Keratinocyte (primary cell): ENCODE data around the gene TNS3. TPM values are rescaled to one million over a fixed set of nuclear protein-coding genes. Genes with fewer than 3 reads are reported as not detected.

Experiments used
- DNase-seq: peaks from one replicate; pipeline ENCODE4 v3.0.0-alpha.2; 2011; ENCODE audit warnings: low read depth, missing footprints, low spot score
- FAIRE-seq: peaks from 2 replicates; lab custom pipeline; 2011; peaks lifted over from hg19 to GRCh38; lab: Jason Lieb, UNC
- H2AFZ ChIP-seq: 2 replicates; pipeline ENCODE4 v1.6.0; 2012; ENCODE audit warnings: low read length, control low read depth, inconsistent platforms; ENCODE audit not compliant: control insufficient read depth
- H3K27ac ChIP-seq: 2 replicates; pipeline ENCODE4 v1.5.1; 2011; ENCODE audit warnings: low read length; ENCODE audit not compliant: control insufficient read depth, insufficient read depth
- H3K27me3 ChIP-seq: 3 replicates; pipeline ENCODE4 v1.6.0; 2011; ENCODE audit warnings: low read length; ENCODE audit not compliant: control insufficient read depth, insufficient read depth; ENCODE audit errors: extremely low read depth
- H3K36me3 ChIP-seq, 2 experiments: 2 replicates in 1 of 2; 3 replicates in 1 of 2; pipeline ENCODE4 v1.5.1; 2011; ENCODE audit warnings: low read length in 2 of 2, mild to moderate bottlenecking in 1 of 2; ENCODE audit not compliant: control insufficient read depth in 2 of 2, insufficient read depth in 2 of 2; ENCODE audit errors: extremely low read depth in 1 of 2
- H3K4me1 ChIP-seq: 3 replicates; pipeline ENCODE4 v1.5.1; 2011; ENCODE audit warnings: low read length; ENCODE audit not compliant: control insufficient read depth, insufficient read depth; ENCODE audit errors: extremely low read depth
- H3K4me2 ChIP-seq: 3 replicates; pipeline ENCODE4 v1.6.0; 2011; ENCODE audit warnings: low read depth, low read length; ENCODE audit not compliant: control insufficient read depth, insufficient read depth; ENCODE audit errors: extremely low read depth
- H3K4me3 ChIP-seq, 3 experiments: fragments of 200-600 bp in 1 of 3; sonication (generic) in 1 of 3; 2 replicates in 2 of 3; 3 replicates in 1 of 3; pipeline ENCODE4 v1.5.1; 2011 to 2016; ENCODE audit warnings: low read length in 3 of 3, mild to moderate bottlenecking in 3 of 3, control low read depth in 2 of 3, inconsistent platforms in 1 of 3, low read depth in 1 of 3, mixed read lengths in 1 of 3, mixed run types in 1 of 3, moderate library complexity in 1 of 3; ENCODE audit not compliant: control insufficient read depth in 2 of 3, insufficient read depth in 2 of 3; ENCODE audit errors: extremely low read depth in 1 of 3
- H3K79me2 ChIP-seq: 2 replicates; pipeline ENCODE4 v1.6.0; 2012; ENCODE audit warnings: low read length; ENCODE audit not compliant: control insufficient read depth, insufficient read depth
- H3K9ac ChIP-seq: 3 replicates; pipeline ENCODE4 v1.6.0; 2011; ENCODE audit warnings: low read length; ENCODE audit not compliant: control insufficient read depth, insufficient read depth; ENCODE audit errors: extremely low read depth
- H3K9me1 ChIP-seq: 3 replicates; pipeline ENCODE4 v1.6.0; 2011; ENCODE audit warnings: low read length; ENCODE audit not compliant: control insufficient read depth, insufficient read depth; ENCODE audit errors: extremely low read depth
- H3K9me3 ChIP-seq: 2 replicates; pipeline ENCODE4 v1.5.1; 2012; ENCODE audit warnings: low read depth, low read length; ENCODE audit not compliant: control insufficient read depth
- H4K20me1 ChIP-seq: 3 replicates; pipeline ENCODE4 v1.6.0; 2011; ENCODE audit warnings: low read length; ENCODE audit not compliant: control insufficient read depth, insufficient read depth; ENCODE audit errors: extremely low read depth
- CTCF ChIP-seq, 3 experiments: IDR thresholded peaks in 1 of 3; conservative IDR thresholded peaks in 1 of 3; optimal IDR thresholded peaks in 1 of 3; 2 replicates in 2 of 3; 3 replicates in 1 of 3; pipeline versions ENCODE3 to v1.5.1; 2011; ENCODE audit warnings: low read length in 3 of 3, mild to moderate bottlenecking in 3 of 3, moderate library complexity in 2 of 3, control low read depth in 1 of 3, inconsistent platforms in 1 of 3; ENCODE audit not compliant: insufficient read depth in 2 of 3; ENCODE audit errors: extremely low read depth in 1 of 3
- EZH2 ChIP-seq: IDR thresholded peaks from one replicate; pipeline ENCODE4 v1.6.1; 2012; ENCODE audit warnings: inconsistent platforms, mild to moderate bottlenecking, low read length, moderate library complexity
- dilution Hi-C: fragments of 300-500 bp; cut with MboI; formaldehyde crosslinking; loops from one replicate; pipeline ENCODE4 v1.7.0; 2020; ENCODE audit warnings: low sequenced_read_pairs; ENCODE audit not compliant: extremely low pct_ligation_motif_present
- polyA plus RNA-seq, 5 experiments: library from polyadenylated mRNA; depleted of rRNA in 3 of 5; stranded (reverse) in 3 of 5; stranded (forward) in 1 of 5; unstranded in 1 of 5; fragments of >200 nt; gene quantifications; 1 replicate in 1 of 5; 2 replicates in 3 of 5; 3 replicates in 1 of 5; pipeline versions ENCODE4 v1.2.1 to v1.2.3, GENCODE V29; 2011 to 2012; ENCODE audit warnings: missing spikeins in 2 of 5, low read depth in 1 of 5, low replicate concordance in 1 of 5

TNS3 gene
- polyA plus RNA-seq, 1 donor (not counting 4 experiments of a cell fraction or from before 2014, with no cell fraction given): 3.9 TPM

- Histone ChIP-seq H3K9me3 (no peaks in the 10 kb centered on the region), H3K27me3 (peaks cover 16% of the 10 kb centered on the region), H3K27ac (no peak overlapping the region), H4K20me1 (no peaks in the 10 kb centered on the region), H2AFZ (no peak overlapping the region), H3K36me3 (no peaks in the 10 kb centered on the region), H3K4me2 (no peak overlapping the region), H3K9me1 (no peaks in the 10 kb centered on the region), H3K4me1 (no peaks in the 10 kb centered on the region), H3K9ac (no peak overlapping the region), H3K79me2 (no peaks in the 10 kb centered on the region), H3K4me3 (no peak overlapping the region)
- TF ChIP-seq CTCF (optimal IDR thresholded peaks at IDR 0.05 in 1 of 3, IDR thresholded peaks at IDR 0.05 in 1 of 3, conservative IDR thresholded peaks at IDR 0.05 in 1 of 3; ENCODE audit: extremely low read depth in 1 of 3, insufficient read depth in 2 of 3, low read length in 3 of 3) (no peak), EZH2 (no peak)
- DNase-seq: no peak
- dilution Hi-C loops: no loop called here
- no peak for FAIRE-seq
Measured at GRCh38 chr7:47393406-47393805, 188.5 kb downstream of the TNS3 start.

GRCh38 chr7:47392241-47392759 is 189.6 kb downstream of the TNS3 start:
- Histone ChIP-seq H3K79me2 (no peaks in the 10 kb centered on the region), H3K27ac (no peak overlapping the region), H2AFZ (no peak overlapping the region), H4K20me1 (no peaks in the 10 kb centered on the region), H3K9ac (no peak overlapping the region), H3K36me3 (no peaks in the 10 kb centered on the region), H3K4me2 (no peak overlapping the region), H3K27me3 (peaks cover 23% of the 10 kb centered on the region), H3K4me1 (no peaks in the 10 kb centered on the region), H3K4me3 (no peak overlapping the region), H3K9me1 (no peaks in the 10 kb centered on the region), H3K9me3 (no peaks in the 10 kb centered on the region)
- no peak for TF ChIP-seq CTCF (optimal IDR thresholded peaks at IDR 0.05 in 1 of 3, IDR thresholded peaks at IDR 0.05 in 1 of 3, conservative IDR thresholded peaks at IDR 0.05 in 1 of 3; ENCODE audit: extremely low read depth in 1 of 3, insufficient read depth in 2 of 3, low read length in 3 of 3)
- TF ChIP-seq EZH2: no peak
- DNase-seq (no peak), FAIRE-seq (no peak)
- dilution Hi-C loops: no loop called here
